ENCODE measurements around the gene TSSC4. TPM values are rescaled to one million over a fixed set of nuclear protein-coding genes. Genes with fewer than 3 reads are reported as not detected.

The TSSC4 gene
- total RNA-seq, 1 experiment from 2014 or later, result 26.7 TPM

- no peak overlapping the region for H3K27ac ChIP-seq
- H3K4me1 ChIP-seq, result peaks cover 3% of the 10 kb centered on the region; the same call in 1 of the 2 replicates
- DNase-seq, result no peak
- H3K4me3 ChIP-seq, result no peak overlapping the region
- H3K9me3 ChIP-seq (replicated peaks), result no peaks in the 10 kb centered on the region
- no peaks in the 10 kb centered on the region; the same call in 1 of the 2 replicates for H3K36me3 ChIP-seq
- no peaks in the 10 kb centered on the region for H3K27me3 ChIP-seq
Measured at GRCh38 chr11:2395856-2396255, 4.7 kb upstream of the TSSC4 start.

GRCh38 chr11:2396471-2396870, 4.1 kb upstream of the TSSC4 start:
- H3K36me3 ChIP-seq, result no peaks in the 10 kb centered on the region; the same call in 1 of the 2 replicates
- DNase-seq, result no peak

GRCh38 chr11:2397005-2397404, 3.5 kb upstream of the TSSC4 start:
- Histone ChIP-seq H3K9me3 (replicated peaks) (no peaks in the 10 kb centered on the region), H3K36me3 (no peaks in the 10 kb centered on the region; the same call in 1 of the 2 replicates), H3K4me3 (no peak overlapping the region), H3K27me3 (no peaks in the 10 kb centered on the region), H3K4me1 (peaks cover 3% of the 10 kb centered on the region; the same call in 1 of the 2 replicates), H3K27ac (no peak overlapping the region)
- DNase-seq, result no peak

More at GRCh38 chr11:2396471-2396870, 4.1 kb upstream of the TSSC4 start:
- no peak overlapping the region for H3K4me3 ChIP-seq
- H3K9me3 ChIP-seq (replicated peaks), result no peaks in the 10 kb centered on the region
- H3K27me3 ChIP-seq, result no peaks in the 10 kb centered on the region
- peaks cover 3% of the 10 kb centered on the region; the same call in 1 of the 2 replicates for H3K4me1 ChIP-seq
- no peak overlapping the region for H3K27ac ChIP-seq

GRCh38 chr11:2398664-2399355, 1.7 kb upstream of the TSSC4 start:
- H3K27ac ChIP-seq, result no peak overlapping the region
- H3K27me3 ChIP-seq, result no peaks in the 10 kb centered on the region
- peaks cover 3% of the 10 kb centered on the region; the same call in 1 of the 2 replicates for H3K4me1 ChIP-seq
- H3K36me3 ChIP-seq, result peaks cover 8% of the 10 kb centered on the region
- no peak for DNase-seq
- H3K4me3 ChIP-seq, result no peak overlapping the region
- no peaks in the 10 kb centered on the region for H3K9me3 ChIP-seq (replicated peaks)

GRCh38 chr11:2399488-2400068, 972 bp upstream of the TSSC4 start:
- no peaks in the 10 kb centered on the region for H3K9me3 ChIP-seq (replicated peaks)
- H3K27me3 ChIP-seq, result no peaks in the 10 kb centered on the region
- peak overlapping the region; percentile 65 for H3K4me3 ChIP-seq
- peaks cover 8% of the 10 kb centered on the region for H3K36me3 ChIP-seq
- DNase-seq, result no peak
- H3K4me1 ChIP-seq, result peaks cover 3% of the 10 kb centered on the region; the same call in 1 of the 2 replicates
- peak overlapping the region; percentile 52 for H3K27ac ChIP-seq

GRCh38 chr11:2400762-2401435, 349 bp downstream of the TSSC4 start:
- Histone ChIP-seq H3K4me3 (peak overlapping the region; percentile 84), H3K27me3 (no peaks in the 10 kb centered on the region), H3K27ac (peak overlapping the region; percentile 61), H3K9me3 (replicated peaks) (no peaks in the 10 kb centered on the region), H3K36me3 (peaks cover 8% of the 10 kb centered on the region), H3K4me1 (peaks cover 3% of the 10 kb centered on the region; the same call in 1 of the 2 replicates)
- no peak for DNase-seq

GRCh38 chr11:2401436-2401984, 960 bp downstream of the TSSC4 start:
- H3K4me3 ChIP-seq, result peak overlapping the region; percentile 84
- H3K9me3 ChIP-seq (replicated peaks), result no peaks in the 10 kb centered on the region
- H3K36me3 ChIP-seq, result peaks cover 8% of the 10 kb centered on the region
- DNase-seq, result no peak
- no peaks in the 10 kb centered on the region for H3K27me3 ChIP-seq
- peak overlapping the region; percentile 61; the same call in 1 of the 2 replicates for H3K27ac ChIP-seq
- peaks cover 3% of the 10 kb centered on the region; the same call in 1 of the 2 replicates for H3K4me1 ChIP-seq

- Histone ChIP-seq H3K4me1 (peaks cover 3% of the 10 kb centered on the region; the same call in 1 of the 2 replicates), H3K9me3 (replicated peaks) (no peaks in the 10 kb centered on the region), H3K36me3 (peaks cover 8% of the 10 kb centered on the region), H3K27me3 (no peaks in the 10 kb centered on the region), H3K4me3 (no peak overlapping the region), H3K27ac (no peak overlapping the region)
- no peak for DNase-seq
Measured at GRCh38 chr11:2402106-2402505, 1.6 kb downstream of the TSSC4 start.

- Histone ChIP-seq H3K36me3 (peaks cover 8% of the 10 kb centered on the region), H3K27me3 (no peaks in the 10 kb centered on the region), H3K27ac (no peak overlapping the region), H3K9me3 (replicated peaks) (no peaks in the 10 kb centered on the region), H3K4me3 (no peak overlapping the region), H3K4me1 (peaks cover 3% of the 10 kb centered on the region; the same call in 1 of the 2 replicates)
- DNase-seq, result no peak
Measured at GRCh38 chr11:2402890-2403645, 2.5 kb downstream of the TSSC4 start.

- no peak for DNase-seq
- Histone ChIP-seq H3K4me3 (no peak overlapping the region), H3K36me3 (peaks cover 8% of the 10 kb centered on the region), H3K27me3 (peaks cover 13% of the 10 kb centered on the region), H3K4me1 (no peaks in the 10 kb centered on the region), H3K9me3 (replicated peaks) (no peaks in the 10 kb centered on the region), H3K27ac (no peak overlapping the region)
Measured at GRCh38 chr11:2404735-2405196, 4.2 kb downstream of the TSSC4 start.

- H3K36me3 ChIP-seq, result peaks cover 8% of the 10 kb centered on the region
- no peaks in the 10 kb centered on the region for H3K4me1 ChIP-seq
- H3K9me3 ChIP-seq (replicated peaks), result no peaks in the 10 kb centered on the region
- no peak for DNase-seq
- no peak overlapping the region for H3K27ac ChIP-seq
- peaks cover 24% of the 10 kb centered on the region for H3K27me3 ChIP-seq
- H3K4me3 ChIP-seq, result no peak overlapping the region
Measured at GRCh38 chr11:2406451-2406850, 5.9 kb downstream of the TSSC4 start.

GRCh38 chr11:2406878-2407410, 6.4 kb downstream of the TSSC4 start:
- Histone ChIP-seq H3K4me3 (no peak overlapping the region), H3K27ac (no peak overlapping the region), H3K36me3 (peaks cover 8% of the 10 kb centered on the region), H3K4me1 (no peaks in the 10 kb centered on the region), H3K9me3 (replicated peaks) (no peaks in the 10 kb centered on the region), H3K27me3 (peaks cover 24% of the 10 kb centered on the region)
- no peak for DNase-seq

- H3K4me1 ChIP-seq, result no peaks in the 10 kb centered on the region
- no peaks in the 10 kb centered on the region for H3K36me3 ChIP-seq
- no peak overlapping the region for H3K4me3 ChIP-seq
- no peak overlapping the region for H3K27ac ChIP-seq
- no peak for DNase-seq
- no peaks in the 10 kb centered on the region for H3K9me3 ChIP-seq (replicated peaks)
- H3K27me3 ChIP-seq, result peaks cover 24% of the 10 kb centered on the region
Measured at GRCh38 chr11:2408671-2409070, 8.1 kb downstream of the TSSC4 start.

- H3K4me3 ChIP-seq, result no peak overlapping the region
- H3K4me1 ChIP-seq, result no peaks in the 10 kb centered on the region
- peaks cover 24% of the 10 kb centered on the region for H3K27me3 ChIP-seq
- H3K27ac ChIP-seq, result no peak overlapping the region
- no peak for DNase-seq
- H3K9me3 ChIP-seq (replicated peaks), result no peaks in the 10 kb centered on the region
- no peaks in the 10 kb centered on the region for H3K36me3 ChIP-seq
Measured at GRCh38 chr11:2409126-2409525, 8.6 kb downstream of the TSSC4 start.
